ENCODE measurements around the gene ZBTB17. TPM values are rescaled to one million over a fixed set of nuclear protein-coding genes. Genes with fewer than 3 reads are reported as not detected.

The ZBTB17 gene
- total RNA-seq, 1 experiment from 2014 or later: 44.2 TPM

GRCh38 chr1:15988856-15989736, 13.2 kb upstream of the ZBTB17 start:
- intact Hi-C loops (cut with micrococcal nuclease): no loop called here
- BruUV-seq (replicated peaks): no TSS peak
- no peaks in the 10 kb centered on the region for H3K27me3 ChIP-seq (ENCODE audit: low read length)
- H3K36me3 ChIP-seq (ENCODE audit: low read depth, low read length): no peaks in the 10 kb centered on the region
- CTCF ChIA-PET: no interaction called here
- no peak overlapping the region for H2AFZ ChIP-seq (ENCODE audit: low read length)
- H3K9me2 ChIP-seq (replicated peaks; ENCODE audit: low read length): no peaks in the 10 kb centered on the region
- H3K79me2 ChIP-seq (ENCODE audit: low read length): no peaks in the 10 kb centered on the region
- H4K20me1 ChIP-seq (ENCODE audit: low read length): no peaks in the 10 kb centered on the region
- H3K27ac ChIP-seq (ENCODE audit: low read length): no peak overlapping the region
- ATAC-seq (no peak), DNase-seq (no peak)
- H3K9me3 ChIP-seq (ENCODE audit: low read length): no peaks in the 10 kb centered on the region
- no peak overlapping the region for H3K4me3 ChIP-seq (ENCODE audit: low read length)
- H3F3A ChIP-seq (ENCODE audit: low read length, unreplicated experiment): no peaks in the 10 kb centered on the region
- POLR2A ChIA-PET (ENCODE audit: unreplicated experiment): no interaction called here
- no peak overlapping the region for H3K4me2 ChIP-seq (ENCODE audit: low read length)
- no peak overlapping the region for H3K9ac ChIP-seq (ENCODE audit: low read length)
- TF ChIP-seq, protein P1, sequence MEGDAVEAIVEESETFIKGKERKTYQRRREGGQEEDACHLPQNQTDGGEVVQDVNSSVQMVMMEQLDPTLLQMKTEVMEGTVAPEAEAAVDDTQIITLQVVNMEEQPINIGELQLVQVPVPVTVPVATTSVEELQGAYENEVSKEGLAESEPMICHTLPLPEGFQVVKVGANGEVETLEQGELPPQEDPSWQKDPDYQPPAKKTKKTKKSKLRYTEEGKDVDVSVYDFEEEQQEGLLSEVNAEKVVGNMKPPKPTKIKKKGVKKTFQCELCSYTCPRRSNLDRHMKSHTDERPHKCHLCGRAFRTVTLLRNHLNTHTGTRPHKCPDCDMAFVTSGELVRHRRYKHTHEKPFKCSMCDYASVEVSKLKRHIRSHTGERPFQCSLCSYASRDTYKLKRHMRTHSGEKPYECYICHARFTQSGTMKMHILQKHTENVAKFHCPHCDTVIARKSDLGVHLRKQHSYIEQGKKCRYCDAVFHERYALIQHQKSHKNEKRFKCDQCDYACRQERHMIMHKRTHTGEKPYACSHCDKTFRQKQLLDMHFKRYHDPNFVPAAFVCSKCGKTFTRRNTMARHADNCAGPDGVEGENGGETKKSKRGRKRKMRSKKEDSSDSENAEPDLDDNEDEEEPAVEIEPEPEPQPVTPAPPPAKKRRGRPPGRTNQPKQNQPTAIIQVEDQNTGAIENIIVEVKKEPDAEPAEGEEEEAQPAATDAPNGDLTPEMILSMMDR (conservative IDR thresholded peaks at IDR 0.05; ENCODE audit: low read depth, low read length): no peak
- TF ChIP-seq EZH2phosphoT487 (IDR thresholded peaks at IDR 0.05; ENCODE audit: borderline replicate concordance, low read length) (no peak), EZH2 (IDR thresholded peaks at IDR 0.05; ENCODE audit: low read length, unreplicated experiment) (no peak)
- H3K4me1 ChIP-seq (ENCODE audit: insufficient read depth, low read length): peaks cover 11% of the 10 kb centered on the region; the same call in 1 of the 2 replicates

DNA sequence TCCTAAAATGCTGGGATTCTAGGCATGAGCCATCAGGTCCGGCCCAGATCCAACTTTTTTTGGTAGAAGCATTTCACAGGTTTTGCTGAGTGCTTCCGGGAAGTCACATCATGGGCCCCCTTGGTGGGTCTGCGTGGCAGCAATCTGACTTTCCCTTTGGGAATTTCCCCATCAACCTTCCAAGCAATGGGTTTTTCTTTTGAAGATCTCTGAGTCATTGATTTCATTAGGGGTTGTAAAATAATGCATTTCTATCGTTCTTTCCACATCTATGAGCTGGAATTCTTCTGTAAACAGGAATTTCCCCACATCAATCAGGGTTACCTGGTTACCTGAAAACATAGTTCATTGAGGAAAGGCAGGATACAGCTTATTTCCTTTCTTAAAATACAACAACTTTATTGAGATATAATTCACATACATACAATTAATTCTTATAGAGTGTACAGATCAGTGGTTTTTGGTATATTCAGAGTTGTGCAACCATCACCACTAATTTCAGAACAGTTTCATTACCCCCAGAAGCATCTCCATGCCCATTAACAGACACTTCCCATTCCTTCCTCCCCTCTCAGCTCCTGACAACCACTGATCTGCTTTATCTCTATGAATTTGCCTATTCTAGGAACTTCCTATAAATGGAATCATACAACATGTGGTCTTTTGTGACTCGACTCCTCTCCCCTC, 9.9 kb upstream of the ZBTB17 start:
- no peaks in the 10 kb centered on the region for H3K79me2 ChIP-seq (ENCODE audit: low read length)
- ATAC-seq (peak; percentile 51), DNase-seq (peak; percentile 84)
- H3K4me2 ChIP-seq (ENCODE audit: low read length): no peak overlapping the region; the same call in 1 of the 2 replicates
- no peak overlapping the region for H3K4me3 ChIP-seq (ENCODE audit: low read length)
- intact Hi-C loops (cut with micrococcal nuclease): no loop called here
- CTCF ChIA-PET: interaction anchor here (0.6 kb wide), 1 partner anchor 192 kb away, joined by 3 read pairs; no protein-coding TSS in a partner anchor
- no TSS peak for BruUV-seq (replicated peaks)
- H3K4me1 ChIP-seq (ENCODE audit: insufficient read depth, low read length): peaks cover 11% of the 10 kb centered on the region; the same call in 1 of the 2 replicates
- H3K9ac ChIP-seq (ENCODE audit: low read length): no peak overlapping the region
- no peaks in the 10 kb centered on the region for H4K20me1 ChIP-seq (ENCODE audit: low read length)
- H3K27ac ChIP-seq (ENCODE audit: low read length): peak overlapping the region; percentile 44
- no peaks in the 10 kb centered on the region for H3F3A ChIP-seq (ENCODE audit: low read length, unreplicated experiment)
- H3K27me3 ChIP-seq (ENCODE audit: low read length): no peaks in the 10 kb centered on the region
- TF ChIP-seq, protein P1 (conservative IDR thresholded peaks at IDR 0.05; ENCODE audit: low read depth, low read length): no peak
- no peak for TF ChIP-seq EZH2phosphoT487 (IDR thresholded peaks at IDR 0.05; ENCODE audit: borderline replicate concordance, low read length)
- TF ChIP-seq EZH2 (IDR thresholded peaks at IDR 0.05; ENCODE audit: low read length, unreplicated experiment): no peak
- no peaks in the 10 kb centered on the region for H3K9me3 ChIP-seq (ENCODE audit: low read length)
- H3K36me3 ChIP-seq (ENCODE audit: low read depth, low read length): no peaks in the 10 kb centered on the region
- no peak overlapping the region for H2AFZ ChIP-seq (ENCODE audit: low read length)
- no peaks in the 10 kb centered on the region for H3K9me2 ChIP-seq (replicated peaks; ENCODE audit: low read length)
- POLR2A ChIA-PET (ENCODE audit: unreplicated experiment): interaction anchor here (1.1 kb wide), 1 partner anchor 79 kb away, joined by 4 read pairs; no protein-coding TSS in a partner anchor

Data from PC-3 (cell line).